Calu3 (cell line): Measurements from ENCODE around the gene TMEM150C. TPM values are rescaled to one million over a fixed set of nuclear protein-coding genes. Genes with fewer than 3 reads are reported as not detected.

Source experiments
- BruUV-seq: library from RNA; stranded (reverse); fragments of 400-500 nt; replicated peaks from 2 replicates; lab custom pipeline; 2021; lab: Mats Ljungman, UMichigan
- CTCF ChIA-PET: fragments of 300-600 bp; sonication (Branson Sonifier 250); formaldehyde crosslinking; loops from one replicate; lab custom pipeline; 2022; ENCODE audit warnings: antibody characterized with exemption; lab: Charles Lee
- DNase-seq: peaks from one replicate; pipeline ENCODE4 v3.0.0; 2022
- H3K27ac Mint-ChIP-seq: one replicate; pipeline ENCODE4 v1.8.0; 2022; ENCODE audit warnings: mixed read lengths; ENCODE audit not compliant: unreplicated experiment
- H3K27me3 Mint-ChIP-seq: one replicate; pipeline ENCODE4 v1.8.0; 2022; ENCODE audit warnings: mixed read lengths; ENCODE audit not compliant: unreplicated experiment
- H3K36me3 Mint-ChIP-seq: one replicate; pipeline ENCODE4 v1.8.0; 2022; ENCODE audit warnings: mild to moderate bottlenecking, moderate library complexity, mixed read lengths; ENCODE audit not compliant: insufficient read depth, unreplicated experiment
- H3K4me1 Mint-ChIP-seq: one replicate; pipeline ENCODE4 v1.8.0; 2022; ENCODE audit warnings: mild to moderate bottlenecking, low read depth, mixed read lengths; ENCODE audit not compliant: unreplicated experiment
- H3K4me3 Mint-ChIP-seq: one replicate; pipeline ENCODE4 v1.8.0; 2022; ENCODE audit warnings: mild to moderate bottlenecking, low read depth, moderate library complexity, mixed read lengths; ENCODE audit not compliant: unreplicated experiment
- H3K9me3 Mint-ChIP-seq: one replicate; pipeline ENCODE4 v1.8.0; 2022; ENCODE audit warnings: low read depth, mixed read lengths; ENCODE audit not compliant: unreplicated experiment
- intact Hi-C: fragments of 100-400 bp; cut with micrococcal nuclease; formaldehyde crosslinking; loops from one replicate; pipeline ENCODE4 v1.10.0; 2022; ENCODE audit not compliant: unreplicated experiment
- total RNA-seq: library from RNA; stranded (reverse); gene quantifications from 2 replicates; pipeline ENCODE4 v1.2.3, GENCODE V29; 2022
- TF ChIP-seq, protein P1 (sequence below): fragments of 200-600 bp; IDR thresholded peaks from one replicate; pipeline ENCODE4 v1.8.0; 2022; ENCODE audit warnings: antibody characterized with exemption; ENCODE audit not compliant: unreplicated experiment

The TMEM150C gene
- total RNA-seq, 1 experiment from 2014 or later, result 1.4 TPM

DNA sequence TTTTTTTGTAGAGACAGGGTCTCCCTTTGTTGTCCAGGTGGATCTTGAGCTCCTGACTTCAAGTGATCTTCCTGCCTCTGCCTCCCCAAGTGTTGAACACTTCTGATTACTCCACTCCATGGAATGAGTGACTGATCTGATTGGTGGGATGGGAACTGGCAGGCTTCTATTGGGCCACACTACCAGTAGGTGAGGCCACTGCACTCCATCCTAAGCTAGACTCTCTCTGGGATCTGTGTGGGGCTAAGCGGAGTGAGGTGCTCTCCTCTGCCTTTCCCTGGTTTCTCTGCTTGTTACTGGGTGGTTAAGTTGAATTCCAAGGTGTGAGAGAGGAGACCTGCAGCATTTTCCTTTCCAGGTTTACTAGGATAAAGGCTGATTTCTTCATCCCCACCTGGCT is 72.7 kb downstream of the TMEM150C start:
- no peaks in the 10 kb centered on the region for H3K27me3 Mint-ChIP-seq
- no peak overlapping the region for H3K4me3 Mint-ChIP-seq
- no peak for DNase-seq
- H3K27ac Mint-ChIP-seq, result no peak overlapping the region
- no peaks in the 10 kb centered on the region for H3K4me1 Mint-ChIP-seq
- intact Hi-C loops, result no loop called here
- TF ChIP-seq, protein P1, sequence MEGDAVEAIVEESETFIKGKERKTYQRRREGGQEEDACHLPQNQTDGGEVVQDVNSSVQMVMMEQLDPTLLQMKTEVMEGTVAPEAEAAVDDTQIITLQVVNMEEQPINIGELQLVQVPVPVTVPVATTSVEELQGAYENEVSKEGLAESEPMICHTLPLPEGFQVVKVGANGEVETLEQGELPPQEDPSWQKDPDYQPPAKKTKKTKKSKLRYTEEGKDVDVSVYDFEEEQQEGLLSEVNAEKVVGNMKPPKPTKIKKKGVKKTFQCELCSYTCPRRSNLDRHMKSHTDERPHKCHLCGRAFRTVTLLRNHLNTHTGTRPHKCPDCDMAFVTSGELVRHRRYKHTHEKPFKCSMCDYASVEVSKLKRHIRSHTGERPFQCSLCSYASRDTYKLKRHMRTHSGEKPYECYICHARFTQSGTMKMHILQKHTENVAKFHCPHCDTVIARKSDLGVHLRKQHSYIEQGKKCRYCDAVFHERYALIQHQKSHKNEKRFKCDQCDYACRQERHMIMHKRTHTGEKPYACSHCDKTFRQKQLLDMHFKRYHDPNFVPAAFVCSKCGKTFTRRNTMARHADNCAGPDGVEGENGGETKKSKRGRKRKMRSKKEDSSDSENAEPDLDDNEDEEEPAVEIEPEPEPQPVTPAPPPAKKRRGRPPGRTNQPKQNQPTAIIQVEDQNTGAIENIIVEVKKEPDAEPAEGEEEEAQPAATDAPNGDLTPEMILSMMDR, result no peak
- no TSS peak for BruUV-seq
- no peaks in the 10 kb centered on the region for H3K9me3 Mint-ChIP-seq
- peaks cover 4% of the 10 kb centered on the region for H3K36me3 Mint-ChIP-seq
- CTCF ChIA-PET, result interaction anchor here (0.7 kb wide), 1 partner anchor 24 kb away, joined by 7 read pairs; no protein-coding TSS in a partner anchor

DNA sequence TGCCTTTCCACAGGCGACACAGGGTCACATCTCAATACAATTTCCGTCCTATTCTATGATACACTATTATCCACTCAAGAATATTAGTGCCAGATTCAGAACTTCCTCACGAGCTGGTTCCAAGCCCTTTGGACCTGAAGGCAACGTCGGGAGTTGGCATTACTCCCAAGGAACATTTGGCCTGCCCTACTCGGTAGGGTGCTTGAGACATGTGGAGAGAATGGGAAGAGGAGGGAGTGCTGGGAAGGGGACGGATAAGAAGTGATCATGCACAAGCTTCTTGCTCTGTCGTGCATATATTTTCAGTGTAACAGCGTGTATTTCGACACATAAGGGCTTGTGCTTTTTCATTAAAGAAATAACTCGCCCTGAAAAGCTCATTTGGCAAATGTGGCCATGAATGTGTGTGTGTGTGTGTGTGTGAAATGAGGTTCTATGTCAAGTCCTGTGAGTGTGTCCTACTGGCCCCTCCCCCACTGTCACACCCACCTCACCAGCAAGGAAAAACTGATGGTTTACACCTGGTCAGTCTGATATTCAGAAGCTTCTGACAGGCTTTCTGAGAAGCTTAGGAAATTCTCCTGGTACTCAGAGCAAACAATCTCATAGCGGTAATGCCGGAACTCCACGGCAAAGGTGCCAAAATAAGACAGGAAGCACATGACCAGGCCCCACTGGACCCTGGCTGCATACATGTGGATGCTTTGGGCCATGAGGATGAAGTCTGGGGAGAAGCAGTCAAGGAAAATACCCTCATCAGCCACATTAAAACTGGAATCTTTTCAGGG is 76.6 kb downstream of the TMEM150C start:
- Mint-ChIP-seq H3K4me3 (no peak overlapping the region), H3K4me1 (no peaks in the 10 kb centered on the region), H3K9me3 (no peaks in the 10 kb centered on the region), H3K27ac (no peak overlapping the region), H3K36me3 (peaks cover 9% of the 10 kb centered on the region), H3K27me3 (no peaks in the 10 kb centered on the region)
- BruUV-seq, result no TSS peak
- CTCF ChIA-PET, result interaction anchor here (0.6 kb wide), 1 partner anchor 119 kb away, joined by 6 read pairs; no protein-coding TSS in a partner anchor
- DNase-seq, result no peak
- TF ChIP-seq, protein P1, result no peak
- intact Hi-C loops, result no loop called here

DNA sequence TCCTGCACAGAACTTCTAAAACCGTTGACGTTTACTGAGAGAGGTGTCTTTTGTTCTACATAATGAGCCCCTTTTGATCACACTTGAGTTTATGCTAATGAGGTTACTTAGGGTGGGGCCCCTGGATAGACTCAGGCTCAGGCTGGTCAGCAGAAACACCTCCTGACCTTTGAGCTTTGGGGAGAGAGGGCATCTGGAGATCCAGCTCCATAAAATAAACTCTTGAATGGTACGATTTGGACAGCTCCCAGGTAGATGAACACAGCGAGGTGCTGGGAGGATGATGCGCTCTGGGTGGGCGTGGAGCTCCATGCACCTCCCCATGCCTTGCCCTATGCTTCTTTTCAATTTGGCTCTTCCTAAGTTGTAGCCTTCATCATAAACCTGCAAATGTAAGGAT is 79.4 kb downstream of the TMEM150C start:
- Mint-ChIP-seq H3K4me1 (no peaks in the 10 kb centered on the region), H3K27me3 (no peaks in the 10 kb centered on the region), H3K27ac (no peak overlapping the region), H3K36me3 (peaks cover 14% of the 10 kb centered on the region), H3K4me3 (no peak overlapping the region), H3K9me3 (no peaks in the 10 kb centered on the region)
- no peak for DNase-seq
- intact Hi-C loops, result no loop called here
- CTCF ChIA-PET, result no interaction called here
- TF ChIP-seq, protein P1, result no peak
- BruUV-seq, result no TSS peak

DNA sequence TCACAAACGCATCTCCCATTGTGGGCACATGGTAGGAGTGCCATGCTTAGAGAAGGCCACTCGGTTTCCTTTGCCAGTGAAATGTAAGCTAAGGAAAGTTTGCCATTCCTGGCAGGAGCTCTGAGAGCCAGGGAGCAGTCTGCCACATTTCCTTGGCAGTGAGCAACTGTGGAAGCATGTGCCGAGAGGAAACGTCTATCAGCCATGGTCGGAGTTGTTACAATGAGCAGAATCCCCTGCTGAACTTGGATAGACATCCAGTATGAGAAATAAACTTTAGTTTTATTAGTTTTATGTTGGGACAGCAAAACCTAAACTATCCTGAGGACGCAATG is 80.3 kb downstream of the TMEM150C start:
- H3K36me3 Mint-ChIP-seq, result peaks cover 12% of the 10 kb centered on the region
- CTCF ChIA-PET, result no interaction called here
- no peaks in the 10 kb centered on the region for H3K27me3 Mint-ChIP-seq
- no peaks in the 10 kb centered on the region for H3K9me3 Mint-ChIP-seq
- H3K27ac Mint-ChIP-seq, result no peak overlapping the region
- H3K4me3 Mint-ChIP-seq, result no peak overlapping the region
- no peak for DNase-seq
- BruUV-seq, result no TSS peak
- TF ChIP-seq, protein P1, result no peak
- intact Hi-C loops, result no loop called here
- H3K4me1 Mint-ChIP-seq, result no peaks in the 10 kb centered on the region
